ENCODE measurements around the gene NCKAP5.

DNA sequence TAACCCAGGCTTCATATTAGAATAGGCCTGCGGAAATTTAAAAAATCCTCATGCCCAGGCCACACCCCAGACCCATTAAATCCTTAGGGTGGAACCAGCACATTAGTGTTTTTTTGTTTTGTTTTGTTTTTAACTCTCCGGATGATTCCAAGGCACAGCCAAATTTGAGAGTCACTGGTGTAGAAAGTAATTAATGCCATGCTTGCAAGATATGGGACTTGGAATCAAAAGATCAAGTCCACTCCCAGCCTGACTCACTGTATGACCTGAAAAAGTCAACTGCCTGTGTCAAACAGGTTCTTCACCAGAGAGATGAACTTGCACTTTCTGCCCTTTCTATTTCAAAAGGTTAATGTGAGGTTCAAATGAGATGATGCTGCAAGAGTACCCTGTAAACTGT is 588.0 kb downstream of the NCKAP5 start:
- TF ChIP-seq, protein P1, sequence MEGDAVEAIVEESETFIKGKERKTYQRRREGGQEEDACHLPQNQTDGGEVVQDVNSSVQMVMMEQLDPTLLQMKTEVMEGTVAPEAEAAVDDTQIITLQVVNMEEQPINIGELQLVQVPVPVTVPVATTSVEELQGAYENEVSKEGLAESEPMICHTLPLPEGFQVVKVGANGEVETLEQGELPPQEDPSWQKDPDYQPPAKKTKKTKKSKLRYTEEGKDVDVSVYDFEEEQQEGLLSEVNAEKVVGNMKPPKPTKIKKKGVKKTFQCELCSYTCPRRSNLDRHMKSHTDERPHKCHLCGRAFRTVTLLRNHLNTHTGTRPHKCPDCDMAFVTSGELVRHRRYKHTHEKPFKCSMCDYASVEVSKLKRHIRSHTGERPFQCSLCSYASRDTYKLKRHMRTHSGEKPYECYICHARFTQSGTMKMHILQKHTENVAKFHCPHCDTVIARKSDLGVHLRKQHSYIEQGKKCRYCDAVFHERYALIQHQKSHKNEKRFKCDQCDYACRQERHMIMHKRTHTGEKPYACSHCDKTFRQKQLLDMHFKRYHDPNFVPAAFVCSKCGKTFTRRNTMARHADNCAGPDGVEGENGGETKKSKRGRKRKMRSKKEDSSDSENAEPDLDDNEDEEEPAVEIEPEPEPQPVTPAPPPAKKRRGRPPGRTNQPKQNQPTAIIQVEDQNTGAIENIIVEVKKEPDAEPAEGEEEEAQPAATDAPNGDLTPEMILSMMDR (IDR thresholded peaks at IDR 0.05), result no peak
- TF ChIP-seq POLR2A (IDR thresholded peaks at IDR 0.05), result no peak
